Stimulated activated CD8-positive, alpha-beta memory T cell treated with anti-CD3 and anti-CD28 coated beads, Interleukin-7, amount 100 ng/mL, for 48 hours (primary cell): Measurements from ENCODE around the gene BORCS6.
"Not testable (repeated sequence)": the region's sequence is repeated elsewhere in the genome, so short reads cannot be mapped to it uniquely, and the experiment has no call there.

ENCODE experiments used
- DNase-seq, 2 donors: peaks; one replicate each; pipeline ENCODE4 v3.0.0-alpha.2; 2020; ENCODE audit warnings: low read depth in 1 of 2; ENCODE audit errors: extremely low read depth in 1 of 2

Gene BORCS6

DNA sequence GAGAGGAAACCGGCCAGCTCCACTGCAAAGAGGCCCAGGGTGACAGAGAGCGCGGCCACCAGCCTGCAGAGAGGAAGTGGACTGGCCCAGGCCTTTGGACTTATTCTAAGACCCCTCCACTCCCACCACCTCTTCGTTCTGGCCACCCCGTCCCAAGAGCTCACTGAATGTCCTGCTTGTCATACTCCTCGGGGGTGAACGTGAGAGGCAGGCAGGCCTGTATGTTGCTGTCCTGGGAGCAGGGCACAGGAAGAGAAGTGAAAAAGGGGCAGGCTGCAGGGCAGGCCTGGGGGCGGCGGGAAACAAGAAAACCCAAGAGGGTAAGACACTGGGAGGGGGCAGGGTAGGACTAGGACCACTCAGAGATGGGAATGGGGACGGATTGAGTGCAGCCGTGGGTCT is 14.2 kb downstream of the BORCS6 start:
- DNase-seq = no peak

DNA sequence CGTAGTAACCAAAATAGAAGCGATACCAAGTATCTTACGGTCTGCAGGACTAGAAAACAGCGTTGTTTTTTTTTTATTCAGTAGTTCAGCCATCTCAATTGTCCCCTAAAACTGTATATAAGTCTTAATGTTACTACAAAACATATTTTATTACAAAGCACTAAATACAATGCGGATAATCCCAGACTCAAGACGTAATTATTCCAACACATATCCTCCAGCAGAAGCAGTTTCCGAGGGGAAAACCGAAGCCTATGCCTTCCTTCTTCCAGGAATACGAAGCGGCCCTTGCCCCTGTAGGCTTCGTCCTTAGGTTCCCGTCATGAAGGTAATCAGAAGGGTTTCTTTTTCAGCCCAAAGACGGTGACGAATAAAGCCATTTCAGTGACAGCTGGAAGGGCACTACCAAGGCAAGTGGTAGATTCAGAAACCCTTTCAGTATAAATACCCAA is 16.1 kb downstream of the BORCS6 start:
- no peak for DNase-seq

DNA sequence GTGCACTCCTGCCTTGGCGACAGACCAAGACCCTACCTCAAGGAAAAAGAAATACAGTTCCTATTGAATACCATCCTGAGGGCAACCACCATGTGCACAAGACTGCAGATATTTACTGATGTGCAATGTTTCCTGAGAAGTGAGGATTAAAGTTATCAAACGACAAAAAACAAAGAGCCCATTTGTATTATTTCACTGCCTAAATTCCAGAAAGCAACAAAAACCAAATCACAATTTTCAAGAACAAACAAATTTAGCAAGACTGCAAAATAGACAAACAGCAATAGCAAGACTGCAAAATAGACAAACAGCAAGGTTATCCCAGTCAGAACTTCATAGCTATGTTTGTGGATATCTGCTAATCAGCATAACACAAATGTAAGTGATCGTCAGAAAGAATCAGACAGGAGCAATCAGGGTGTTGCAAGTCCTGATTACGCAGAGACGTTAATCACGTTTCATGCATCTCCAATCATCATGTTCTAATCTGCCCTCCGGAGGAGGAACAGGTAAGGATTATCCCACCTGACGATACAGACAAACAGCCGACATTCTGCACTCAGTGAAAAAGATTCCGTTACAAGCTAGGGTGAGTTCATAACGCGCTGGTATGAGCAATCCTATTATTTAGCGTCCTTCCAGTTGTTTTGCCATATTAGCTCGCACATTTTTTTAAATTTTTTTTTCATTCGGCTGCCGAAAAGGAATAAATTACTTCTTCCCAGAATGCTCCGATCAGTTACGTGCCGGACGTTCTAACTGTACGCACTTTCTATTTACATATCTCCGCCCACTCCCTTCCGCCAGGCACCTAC is 16.7 kb downstream of the BORCS6 start:
- DNase-seq = peak in 1 of 2 donors; percentile 73

DNA sequence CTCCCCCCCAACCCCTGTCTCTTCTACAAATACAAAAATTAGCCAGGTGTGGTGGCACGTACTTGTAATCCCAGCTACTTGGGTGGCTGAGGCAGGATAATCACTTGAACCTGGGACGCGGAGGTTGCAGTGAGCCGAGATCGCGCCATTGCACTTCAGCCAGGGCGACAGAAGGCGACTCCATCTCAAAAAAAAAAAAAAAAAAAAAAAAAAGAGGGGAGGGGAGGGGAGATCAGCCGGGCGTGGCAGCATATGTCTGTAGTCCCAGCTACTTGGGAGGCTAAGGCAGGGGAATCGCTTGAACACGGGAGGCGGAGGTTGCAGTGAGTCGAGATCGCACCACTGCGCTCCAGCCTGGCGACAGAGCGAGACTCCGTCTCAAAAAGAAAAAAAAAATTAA is 19.8 kb downstream of the BORCS6 start:
- DNase-seq = not testable (repeated sequence)

DNA sequence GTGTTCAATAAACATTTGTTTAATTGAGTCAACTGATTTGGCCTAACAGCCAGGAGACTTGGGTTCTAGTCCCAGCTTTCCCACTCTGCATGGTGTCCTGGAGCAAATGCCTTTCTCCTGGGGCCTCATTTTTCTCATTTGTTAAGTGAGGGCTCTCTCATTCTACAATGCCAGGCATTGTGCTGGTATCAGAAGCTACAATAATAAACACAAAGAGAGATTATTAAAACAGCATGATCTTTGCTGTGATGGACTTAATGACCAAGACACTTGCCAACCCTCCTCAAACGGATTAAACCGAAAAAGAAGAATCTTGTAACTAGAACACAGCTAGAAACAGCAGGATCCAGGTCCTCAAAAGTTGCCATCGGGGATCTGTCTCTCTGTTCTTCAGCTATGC is 22.5 kb downstream of the BORCS6 start:
- DNase-seq = no peak

DNA sequence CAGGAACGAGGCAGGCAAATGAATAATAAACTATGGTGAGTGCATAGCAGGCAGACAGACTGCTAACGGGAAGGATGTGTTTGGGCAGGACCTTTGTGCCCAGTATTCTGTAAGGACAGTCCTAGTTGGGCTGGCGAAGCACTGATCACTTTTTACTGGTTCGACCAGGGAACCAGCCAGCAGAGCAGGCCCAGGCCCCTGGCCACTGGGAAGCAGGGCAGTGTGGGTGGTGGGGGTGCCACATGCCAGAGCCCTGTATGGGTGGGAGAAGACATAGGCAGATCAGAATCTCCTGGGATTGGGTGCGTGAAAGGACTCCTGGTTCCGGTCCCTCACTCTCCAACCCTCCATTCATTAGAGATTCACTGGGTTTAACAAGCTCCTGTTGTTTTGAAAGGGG is 23.2 kb downstream of the BORCS6 start:
- DNase-seq = no peak

DNA sequence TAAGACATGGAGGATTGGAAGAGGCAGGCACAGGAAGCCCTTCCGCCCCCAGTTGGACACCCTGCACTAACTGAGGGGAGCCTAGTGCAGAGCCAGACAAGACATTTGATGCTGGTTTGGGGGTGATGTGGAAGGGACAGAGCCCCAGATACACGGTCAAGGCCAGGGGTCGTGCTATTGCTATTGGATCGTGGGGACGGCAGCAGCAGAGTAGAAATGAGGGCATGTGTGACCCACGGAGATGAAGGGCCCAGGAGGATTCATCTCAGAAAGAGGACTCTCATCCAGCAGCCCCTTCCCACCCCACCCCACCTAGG is 25.2 kb downstream of the BORCS6 start:
- no peak for DNase-seq

DNA sequence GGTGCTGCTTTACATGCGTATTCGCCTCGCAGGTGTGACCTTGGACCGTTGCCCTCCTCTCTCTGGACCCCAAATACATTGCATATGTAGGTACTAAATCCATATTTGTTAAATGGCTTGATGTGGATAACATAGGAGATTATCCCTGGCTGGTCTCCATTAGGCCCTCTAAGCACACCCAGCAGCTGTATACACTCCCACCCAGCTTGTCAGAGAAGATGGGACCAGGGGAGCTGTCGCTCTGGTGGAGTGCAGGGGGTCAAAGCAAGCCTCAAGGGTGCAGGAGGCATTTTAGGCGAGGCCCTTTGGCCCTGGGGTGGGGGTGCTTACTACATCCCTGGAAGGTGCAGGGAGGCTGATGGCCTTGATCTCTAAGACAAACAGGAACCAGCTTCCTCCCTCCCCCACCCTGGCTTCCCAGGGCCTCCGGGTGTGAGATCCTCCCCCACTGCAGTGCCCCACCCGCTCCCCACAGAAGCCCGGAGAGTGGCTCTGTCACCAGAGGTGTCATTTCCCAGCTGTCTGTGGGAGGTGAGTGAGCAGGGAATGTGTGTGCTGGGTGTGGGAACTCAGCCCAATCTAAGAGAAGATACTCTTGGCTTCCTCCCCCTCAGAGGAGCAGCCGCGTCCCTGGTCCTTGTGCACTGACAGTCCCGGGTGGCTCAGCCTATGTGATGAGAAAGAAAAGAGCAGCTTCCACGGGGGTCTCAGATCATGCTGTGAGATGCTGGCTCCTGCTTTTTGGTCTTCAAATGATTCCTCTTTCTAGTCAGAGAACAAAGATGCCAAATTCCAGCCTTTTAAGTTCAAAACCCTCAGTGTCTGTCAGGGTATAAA is 25.8 kb downstream of the BORCS6 start:
- peak; percentile 58 to 82 for DNase-seq

DNA sequence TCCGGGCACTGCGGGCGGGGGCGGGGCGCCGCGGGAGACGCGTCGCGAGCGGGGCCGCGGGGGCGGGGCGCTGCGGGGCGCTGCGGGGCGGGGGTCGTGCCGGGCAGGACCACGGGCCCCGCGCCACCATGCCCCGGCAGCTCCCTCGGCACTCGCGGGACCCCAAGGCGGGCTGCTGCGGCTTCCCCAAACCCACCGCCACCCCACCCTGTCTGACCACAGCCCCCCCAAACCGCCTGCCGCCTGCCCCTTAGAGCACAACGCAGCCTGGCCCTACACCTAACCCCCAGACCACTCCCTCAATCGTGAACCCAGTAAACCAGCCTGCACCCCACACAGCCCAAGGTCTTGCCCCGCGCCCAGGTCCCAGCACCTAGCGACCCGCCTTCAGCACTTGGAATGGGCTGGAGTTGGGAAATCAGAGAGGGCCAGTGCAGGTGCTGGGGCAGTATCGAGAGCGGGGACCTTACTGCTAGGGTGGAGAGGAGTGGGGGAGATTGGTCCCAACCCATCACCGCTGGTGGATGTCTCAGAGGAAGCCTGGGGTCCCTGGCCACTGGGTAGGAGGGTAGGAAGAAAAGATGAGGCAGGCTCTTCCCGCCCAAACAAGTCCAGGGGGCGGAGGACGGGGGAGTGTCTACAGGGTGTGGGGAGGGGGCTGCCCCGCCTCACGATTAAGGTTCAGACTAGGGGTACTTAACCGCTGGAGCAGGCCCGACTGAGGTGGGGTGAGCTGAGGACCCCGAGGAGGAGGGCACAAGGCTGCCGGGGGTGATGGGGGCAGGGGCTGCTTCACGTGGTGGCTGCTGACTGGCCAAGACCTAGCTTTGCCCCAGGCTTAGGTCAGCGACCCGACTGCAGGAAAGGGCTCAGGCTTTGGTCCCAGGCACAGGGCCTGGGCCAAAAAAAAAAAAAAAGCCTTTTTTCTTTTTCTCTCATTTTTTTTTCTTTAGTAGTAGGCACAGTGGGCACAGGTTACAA is 26.7 kb downstream of the BORCS6 start:
- DNase-seq = no peak

DNA sequence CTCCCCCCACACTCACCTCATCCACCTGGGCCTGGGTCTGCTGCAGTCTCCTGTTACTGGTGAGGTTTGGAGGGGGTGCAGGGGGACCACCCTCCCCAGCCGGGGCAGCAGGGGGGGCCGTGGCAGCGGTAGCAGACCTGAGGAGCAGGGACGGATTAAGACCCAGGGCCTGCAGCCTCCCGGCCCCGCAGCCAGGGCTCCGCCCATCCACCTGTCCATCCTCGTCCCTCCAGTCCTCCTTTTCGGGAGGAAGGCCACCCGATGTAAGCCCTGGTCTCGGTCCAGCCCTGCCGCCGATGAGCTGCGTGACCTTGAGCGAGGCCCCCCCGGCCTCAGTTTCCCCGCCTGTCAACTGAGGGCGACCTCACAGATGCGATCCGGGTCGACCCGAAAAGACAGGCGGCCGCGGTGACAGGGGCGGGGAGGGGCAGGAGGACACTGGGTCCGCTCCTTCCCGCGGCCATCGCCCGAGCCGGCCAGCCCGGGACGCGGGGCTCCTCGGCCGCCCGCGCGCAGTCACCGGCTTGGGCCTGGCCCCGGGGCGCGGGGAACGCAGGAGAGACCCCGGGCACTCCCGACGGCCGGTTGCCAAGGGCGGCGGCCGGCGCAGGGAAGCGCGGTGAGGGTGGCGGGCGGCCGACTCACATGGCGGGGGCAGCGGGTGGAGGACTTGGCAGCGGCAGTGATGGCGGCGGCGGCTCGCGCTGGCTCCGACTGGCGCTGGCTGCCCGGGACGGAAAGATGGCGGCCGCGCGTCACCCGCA is 27.6 kb downstream of the BORCS6 start, which contains the start of gene VAMP2:
Gene VAMP2, minus strand, starts transcription at position 716 of the 764 bp plus-strand sequence. Its CDS starts 69 bp downstream, at position 647.
- DNase-seq = peak; percentile 61 to 64

DNA sequence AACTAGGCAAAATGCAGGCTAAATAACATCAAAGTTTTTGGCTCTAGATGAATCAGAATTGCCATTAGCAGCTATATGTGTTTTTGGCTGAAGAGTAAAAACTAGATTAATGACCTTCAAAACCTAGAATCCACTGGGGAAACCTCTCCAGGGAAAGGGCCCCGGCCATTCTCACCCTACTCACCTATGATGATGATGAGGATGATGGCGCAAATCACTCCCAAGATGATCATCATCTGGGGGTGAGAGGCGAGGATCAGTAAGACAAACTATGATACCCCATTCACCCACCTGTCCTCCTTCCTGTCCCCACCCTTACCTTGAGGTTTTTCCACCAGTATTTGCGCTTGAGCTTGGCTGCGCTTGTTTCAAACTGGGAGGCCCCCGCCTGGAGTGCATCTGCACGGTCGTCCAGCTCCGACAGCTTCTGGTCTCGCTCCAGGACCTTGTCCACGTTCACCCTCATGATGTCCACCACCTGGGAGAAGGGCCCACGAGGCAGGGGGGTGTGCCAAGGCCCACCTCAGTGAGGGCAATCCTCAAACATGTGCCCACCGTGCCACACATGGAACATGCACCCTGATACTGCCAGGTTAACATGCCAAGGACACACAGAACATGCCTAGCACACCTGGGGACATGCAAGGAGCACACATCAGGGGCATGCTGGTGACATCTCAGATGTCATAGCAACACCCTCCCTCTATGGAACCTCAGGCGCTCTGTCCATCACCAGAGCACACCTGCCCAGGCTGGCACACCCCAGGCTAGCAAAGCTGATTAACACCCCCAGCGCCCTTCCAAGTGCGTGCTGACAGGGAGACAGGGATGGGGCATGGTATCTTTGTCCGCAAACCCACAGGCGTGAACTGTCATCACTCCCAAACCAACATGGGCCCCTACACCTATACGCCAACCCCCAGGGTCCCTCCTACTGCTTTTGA is 28.4 kb downstream of the BORCS6 start:
- DNase-seq = no peak

DNA sequence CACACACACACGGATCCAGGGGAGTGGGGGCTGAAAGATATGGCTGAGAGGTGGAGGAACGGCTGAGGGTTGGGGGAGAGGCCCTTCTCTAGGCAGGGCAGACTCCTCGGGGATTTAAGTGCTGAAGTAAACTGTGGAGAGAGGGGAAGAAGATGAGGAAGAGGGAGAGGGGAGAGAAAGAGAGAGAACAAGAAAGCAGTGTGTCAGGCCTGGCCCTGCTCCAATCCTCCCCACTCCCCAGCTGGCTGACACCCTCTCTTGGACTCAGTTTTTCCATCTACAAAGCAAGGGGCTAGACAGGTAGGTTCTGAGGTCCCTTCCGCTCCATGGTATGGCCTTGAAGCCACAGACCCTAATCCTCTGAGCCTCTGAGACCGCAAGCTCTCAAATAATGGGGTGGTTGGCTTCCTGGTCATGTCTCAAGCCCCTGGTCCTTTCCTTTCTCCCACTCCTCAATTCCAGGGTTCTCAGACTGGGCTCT is 29.2 kb downstream of the BORCS6 start:
- no peak for DNase-seq

DNA sequence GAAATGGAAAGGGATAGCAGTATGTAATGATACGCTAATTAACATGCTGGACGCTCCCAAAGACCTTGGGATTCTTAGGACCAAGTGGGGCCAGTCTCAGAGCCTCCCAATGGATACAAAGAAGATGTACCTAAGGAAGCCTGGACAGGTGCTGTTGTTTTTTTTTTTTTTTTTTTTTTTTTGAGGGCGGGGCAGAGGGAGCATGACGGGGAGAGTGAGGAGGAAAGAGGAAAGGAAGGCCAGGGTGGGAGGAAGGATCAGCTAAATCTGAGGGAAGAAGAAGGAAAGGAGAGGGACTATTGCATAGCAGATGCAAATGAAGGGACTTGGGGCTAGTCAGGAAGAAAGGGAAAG is 29.8 kb downstream of the BORCS6 start:
- no peak for DNase-seq

DNA sequence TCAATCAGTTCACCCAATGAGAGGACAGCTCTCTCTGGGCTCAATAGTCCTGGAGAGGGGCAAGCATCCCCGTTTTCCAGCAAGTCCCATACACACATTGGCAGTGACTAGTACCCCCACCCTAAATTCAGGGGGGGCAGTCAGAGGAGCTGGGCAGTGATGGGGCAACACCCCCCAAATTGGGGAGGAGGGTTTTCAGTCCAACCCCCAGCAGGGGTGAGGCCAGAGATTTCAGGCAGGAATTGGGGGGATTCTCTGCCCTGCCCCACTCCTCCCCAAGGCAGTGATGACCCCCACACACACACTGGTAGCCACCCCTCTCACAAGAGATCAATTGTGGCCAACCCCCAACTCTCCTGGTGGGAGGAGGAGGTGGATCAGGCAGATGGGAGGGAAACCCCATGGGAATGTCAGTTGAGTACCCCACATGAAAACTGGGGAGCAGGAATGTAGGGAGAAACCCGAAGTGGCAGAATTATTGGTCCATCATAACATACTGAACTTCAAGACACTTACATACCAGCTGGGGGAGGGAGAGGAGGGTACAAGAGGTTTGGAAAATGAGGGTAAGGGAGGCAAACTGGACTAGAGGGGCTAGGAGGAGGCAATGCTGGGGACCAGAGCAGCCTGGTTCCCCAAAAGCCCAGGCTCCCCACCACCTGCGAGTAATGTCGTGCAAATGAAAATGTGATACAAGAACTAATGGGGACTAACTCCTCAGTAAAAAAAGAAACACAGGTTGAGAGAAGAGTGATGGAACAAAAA is 30.3 kb downstream of the BORCS6 start:
- no peak for DNase-seq

DNA sequence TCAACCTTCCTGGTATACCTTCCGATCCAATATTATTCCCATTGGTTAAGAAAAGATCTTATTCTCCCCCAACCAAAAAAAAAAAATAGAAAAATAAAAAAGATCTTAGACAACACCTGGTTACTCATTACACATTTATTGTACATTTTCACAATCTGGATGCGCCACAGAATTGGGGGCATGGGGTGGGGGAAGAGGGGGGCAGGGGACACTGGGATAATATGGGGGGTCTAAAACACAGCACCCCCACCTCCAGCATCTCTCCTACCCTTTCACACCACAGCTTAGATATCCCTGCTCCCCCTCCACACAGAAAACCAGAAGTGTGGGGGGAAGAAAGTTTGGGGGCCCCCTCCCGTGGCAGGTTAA is 31.0 kb downstream of the BORCS6 start:
- DNase-seq = no peak

DNA sequence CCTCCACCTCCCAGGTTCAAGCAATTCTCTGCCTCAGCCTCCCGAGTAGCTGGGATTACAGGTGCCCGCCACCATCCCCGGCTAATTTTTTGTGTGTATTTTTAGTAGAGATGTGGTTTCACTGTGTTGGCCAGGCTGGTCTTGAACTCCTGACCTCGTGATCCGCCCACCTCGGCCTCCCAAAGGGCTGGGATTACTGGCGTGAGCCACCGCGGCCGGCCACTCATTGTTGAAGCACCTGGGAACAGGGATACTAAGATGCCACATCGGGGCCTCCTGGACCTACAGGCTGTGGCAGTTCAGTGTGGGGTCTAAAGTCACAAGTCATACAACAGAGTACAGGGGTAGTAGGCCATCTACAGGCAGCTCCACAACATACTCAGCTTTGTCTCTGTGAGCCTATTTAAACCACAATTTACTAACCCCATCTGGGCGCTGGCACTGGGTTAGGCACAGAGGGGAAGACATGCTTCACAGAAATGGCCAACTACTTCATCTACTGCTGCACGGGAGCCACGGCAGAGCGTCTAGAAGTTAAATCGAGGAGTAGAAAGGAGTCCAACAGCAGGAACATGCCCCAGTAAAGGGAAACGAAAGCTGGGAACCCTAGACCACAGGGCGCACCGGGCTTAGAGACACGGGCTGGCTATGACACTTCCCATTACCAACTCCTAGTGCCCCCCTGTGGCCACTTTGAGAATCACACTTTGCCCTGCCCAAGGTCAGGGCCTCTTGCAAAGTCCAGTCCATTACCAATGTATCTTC is 31.5 kb downstream of the BORCS6 start:
- DNase-seq = peak; percentile 67 to 82

DNA sequence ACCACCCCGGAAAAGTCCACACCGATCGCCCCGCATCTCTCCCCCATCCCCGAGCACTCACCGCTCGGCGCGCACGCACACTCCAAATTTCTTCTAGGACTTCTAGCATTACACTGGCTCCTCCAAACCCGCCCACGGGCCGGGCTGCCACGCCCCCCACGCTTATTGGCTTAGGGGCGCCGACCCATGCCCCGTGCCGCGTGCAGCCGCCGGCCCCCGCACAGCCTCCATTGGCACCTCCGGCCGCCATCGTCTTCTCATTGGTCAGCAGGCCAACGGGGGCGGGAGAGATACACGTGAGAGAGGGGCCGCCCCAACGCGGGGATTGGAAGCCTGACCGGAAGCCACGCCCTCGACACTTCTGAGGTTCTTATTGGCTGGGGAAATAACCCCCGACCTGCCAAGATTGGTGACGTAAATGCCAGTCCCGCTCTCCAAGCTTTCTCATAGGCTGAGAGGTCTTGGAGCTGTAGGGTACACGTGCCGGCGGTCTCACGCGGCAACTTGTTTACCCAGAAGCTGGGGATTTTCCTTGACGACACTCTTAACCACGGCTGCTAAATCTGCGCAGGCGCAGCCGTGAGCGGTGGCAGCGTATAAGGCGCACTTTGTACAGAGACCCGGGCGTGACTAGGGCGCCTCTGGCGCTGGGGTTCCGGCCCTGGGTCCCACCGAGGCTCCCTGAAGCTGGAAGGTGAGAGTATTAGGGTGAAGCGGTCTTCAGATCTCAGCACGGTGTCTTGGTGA is 33.6 kb downstream of the BORCS6 start:
- peak; percentile 100 for DNase-seq
